K562 (cell line): ENCODE results near the gene TRUB2. TPM values are rescaled to one million over a fixed set of nuclear protein-coding genes. Genes with fewer than 3 reads are reported as not detected.

Experiments
- BCLAF1 ChIP-seq, 2 experiments: fragments of 450-650 bp in 1 of 2; IDR thresholded peaks; 2 replicates each; pipeline ENCODE4 v1.6.1; 2011 to 2017; ENCODE audit warnings: low read depth in 2 of 2, antibody characterized with exemption in 1 of 2, borderline replicate concordance in 1 of 2, low read length in 1 of 2, mild to moderate bottlenecking in 1 of 2, mixed read lengths in 1 of 2; ENCODE audit not compliant: control insufficient read depth in 1 of 2
- EZH2 ChIP-seq: IDR thresholded peaks from 2 replicates; pipeline ENCODE4 v1.6.1; 2012; ENCODE audit warnings: low read depth, mild to moderate bottlenecking, inconsistent platforms, low read length, borderline replicate concordance
- GMEB1 ChIP-seq: fragments of 250-450 bp; sonication (Bioruptor Pico); IDR thresholded peaks from 2 replicates; pipeline ENCODE4 v1.4.0; 2020; ENCODE audit warnings: mild to moderate bottlenecking
- HBP1 ChIP-seq: fragments of 450-650 bp; formaldehyde crosslinking; IDR thresholded peaks from 2 replicates; pipeline ENCODE4 v1.4.0; 2022; ENCODE audit warnings: missing genetic modification characterization
- HEY1 ChIP-seq: fragments of 250-450 bp; sonication (Bioruptor Pico); IDR thresholded peaks from 2 replicates; pipeline ENCODE4 v1.5.0; 2020; ENCODE audit warnings: mild to moderate bottlenecking, moderate library complexity, borderline replicate concordance
- HNRNPK ChIP-seq: fragments of 200-400 bp; formaldehyde crosslinking; IDR thresholded peaks from one replicate; pipeline ENCODE4 v1.6.1; 2018; ENCODE audit warnings: mild to moderate bottlenecking, low read depth, low read length; ENCODE audit not compliant: poor library complexity, severe bottlenecking
- KLF6 ChIP-seq: fragments of 250-450 bp; sonication (Bioruptor Pico); IDR thresholded peaks from 2 replicates; pipeline ENCODE4 v1.4.0; 2020; ENCODE audit warnings: mild to moderate bottlenecking, moderate library complexity, borderline replicate concordance
- NFE2 ChIP-seq: IDR thresholded peaks from 2 replicates; pipeline ENCODE4 v1.6.1; 2014; ENCODE audit warnings: antibody characterized with exemption, low read depth
- NFYB ChIP-seq: IDR thresholded peaks from 2 replicates; pipeline ENCODE4 v1.6.1; 2011; ENCODE audit warnings: mild to moderate bottlenecking, moderate library complexity; ENCODE audit not compliant: insufficient read length; ENCODE audit errors: extremely low read depth
- RB1 ChIP-seq: fragments of 450-650 bp; IDR thresholded peaks from 2 replicates; pipeline ENCODE4 v1.6.1; 2017; ENCODE audit warnings: low read depth, mild to moderate bottlenecking
- TAF9B ChIP-seq: fragments of 450-650 bp; IDR thresholded peaks from 2 replicates; pipeline ENCODE4 v1.6.1; 2018; ENCODE audit warnings: mild to moderate bottlenecking; ENCODE audit not compliant: partially characterized antibody
- TCF7L2 ChIP-seq: fragments of 150-350 bp; IDR thresholded peaks from 2 replicates; pipeline ENCODE4 v1.6.1; 2016; ENCODE audit warnings: low read depth, mild to moderate bottlenecking, low read length, moderate library complexity
- THAP12 ChIP-seq: fragments of 250-450 bp; sonication (Bioruptor Pico); IDR thresholded peaks from 2 replicates; pipeline ENCODE4 v1.9.0; 2021; ENCODE audit warnings: mild to moderate bottlenecking, inconsistent platforms
- ZBTB17 ChIP-seq: fragments of 450-650 bp; formaldehyde crosslinking; IDR thresholded peaks from 2 replicates; pipeline ENCODE4 v1.4.0; 2020; ENCODE audit warnings: mild to moderate bottlenecking
- ZBTB8A ChIP-seq: fragments of 450-650 bp; IDR thresholded peaks from 2 replicates; pipeline ENCODE4 v1.6.1; 2018; ENCODE audit warnings: mild to moderate bottlenecking, moderate library complexity; ENCODE audit not compliant: partially characterized antibody
- ZNF512 ChIP-seq: IDR thresholded peaks from 2 replicates; pipeline ENCODE4 v1.6.1; 2016; ENCODE audit warnings: missing genetic modification characterization, missing compliant biosample characterization
- polyA plus RNA-seq, 8 experiments: library from polyadenylated mRNA; depleted of rRNA in 4 of 8; stranded (reverse) in 5 of 8; unstranded in 3 of 8; fragments of >200 nt; fragmentation: Nextera tagmentation in 2 of 8; fragmentation: Illumina TruSeq in 1 of 8; extraction: Ambion mirVana in 2 of 8; extraction: Trizol in 1 of 8; gene quantifications; 2 replicates each; pipeline versions ENCODE4 v1.2.1 to v1.2.3, GENCODE V29; 2011 to 2014; ENCODE audit warnings: inconsistent platforms in 1 of 8, missing spikeins in 1 of 8
- total RNA-seq, 7 experiments: library from RNA; depleted of rRNA in 6 of 7; stranded (reverse); fragments of >200 nt in 6 of 7; fragmentation: Illumina TruSeq in 2 of 7; extraction: Trizol in 2 of 7; gene quantifications; 2 replicates each; pipeline versions ENCODE4 v1.2.1 to v1.2.3, GENCODE V29; 2011 to 2021; ENCODE audit warnings: low replicate concordance in 1 of 7

The TRUB2 gene
- total and polyA plus RNA-seq, 9 of the 15 experiments (the other 6 are each of a cell fraction or from before 2014, with no cell fraction given) = 9.3 to 110 (median 63.0) TPM

- TF ChIP-seq GMEB1 (CRISPR knock-in tag) (peak; percentile 91), NFE2 (no peak), KLF6 (CRISPR knock-in tag) (peak; percentile 89; the same call in 1 of the 2 replicates), ZBTB17 (CRISPR knock-in tag) (peak; percentile 79; the same call in 1 of the 2 replicates), TAF9B (no peak), HBP1 (peak; percentile 97), HNRNPK (no peak), EZH2 (no peak), ZNF512 (no peak), NFYB (no peak), BCLAF1 (IDR thresholded peaks at IDR 0.05; ENCODE audit: borderline replicate concordance in 1 of 2, control insufficient read depth in 1 of 2, low read depth in 2 of 2, low read length in 1 of 2) (no peak), ZBTB8A (no peak), HEY1 (no peak), TCF7L2 (peak; percentile 82), THAP12 (CRISPR knock-in tag) (peak; percentile 72), RB1 (no peak)
Measured at GRCh38 chr9:128322404-128323211, at the start of gene TRUB2, which contains the start of gene COQ4 (continued).
